Measurements from ENCODE around the gene NOC2L.

The NOC2L gene

GRCh38 chr1:974293-974640 lies 15.2 kb upstream of the NOC2L start:
- DNase-seq = no peak

GRCh38 chr1:973459-974292 lies 14.6 kb upstream of the NOC2L start:
- DNase-seq = no peak

GRCh38 chr1:972726-973458 lies 13.8 kb upstream of the NOC2L start:
- no peak for DNase-seq

- no peak for DNase-seq
Observed at GRCh38 chr1:971751-972506, 12.9 kb upstream of the NOC2L start.

- DNase-seq = no peak
Observed at GRCh38 chr1:970973-971730, 12.1 kb upstream of the NOC2L start.

GRCh38 chr1:970242-970972 lies 11.4 kb upstream of the NOC2L start:
- no peak for DNase-seq

GRCh38 chr1:969260-969855 lies 10.3 kb upstream of the NOC2L start:
- no peak for DNase-seq

- no peak for DNase-seq
Observed at GRCh38 chr1:967466-968343, 8.6 kb upstream of the NOC2L start.

- DNase-seq = no peak
Observed at GRCh38 chr1:966704-967300, 7.7 kb upstream of the NOC2L start.

GRCh38 chr1:966135-966703 lies 7.2 kb upstream of the NOC2L start, which contains the start of gene PLEKHN1:
Gene PLEKHN1, plus strand, starts transcription at chr1:966482. Its CDS starts 50 bp downstream, at chr1:966532.
- DNase-seq = no peak

- no peak for DNase-seq
Observed at GRCh38 chr1:965526-966134, 6.6 kb upstream of the NOC2L start.

GRCh38 chr1:964691-965525 lies 5.9 kb upstream of the NOC2L start:
- no peak for DNase-seq

- DNase-seq = no peak
Observed at GRCh38 chr1:963746-964525, 4.9 kb upstream of the NOC2L start.

- DNase-seq = no peak
Observed at GRCh38 chr1:963301-963651, 4.2 kb upstream of the NOC2L start.

- DNase-seq = no peak
Observed at GRCh38 chr1:962381-963300, 3.6 kb upstream of the NOC2L start.

GRCh38 chr1:961132-961669 lies 2.1 kb upstream of the NOC2L start:
- DNase-seq = no peak
